NCI-H460 (cell line): ENCODE results near the gene PARD3. TPM values are rescaled to one million over a fixed set of nuclear protein-coding genes. Genes with fewer than 3 reads are reported as not detected.

Source experiments
- DNase-seq: peaks from one replicate; pipeline ENCODE4 v3.0.0-alpha.2; 2016; ENCODE audit warnings: low read depth; ENCODE audit errors: extremely low read depth
- total RNA-seq: library from RNA; depleted of rRNA; stranded (reverse); fragments of >200 nt; shearing (Covaris generic); gene quantifications from 2 replicates; pipeline ENCODE4 v1.2.3, GENCODE V29; 2014

Gene PARD3
- total RNA-seq, 1 experiment from 2014 or later, result 75.1 TPM

GRCh38 chr10:34825414-34825813, 10.3 kb upstream of the PARD3 start:
- no peak for DNase-seq

- no peak for DNase-seq
Observed at GRCh38 chr10:34824870-34825269, 9.8 kb upstream of the PARD3 start.

- no peak for DNase-seq
Observed at GRCh38 chr10:34821587-34822585, 6.8 kb upstream of the PARD3 start.

- DNase-seq, result no peak
Observed at GRCh38 chr10:34817586-34817985, 2.5 kb upstream of the PARD3 start.

GRCh38 chr10:34817054-34817453, 2.0 kb upstream of the PARD3 start:
- no peak for DNase-seq

GRCh38 chr10:34816501-34817002, 1.5 kb upstream of the PARD3 start:
- no peak for DNase-seq

GRCh38 chr10:34816085-34816496, 995 bp upstream of the PARD3 start:
- no peak for DNase-seq

GRCh38 chr10:34814913-34815184, 247 bp downstream of the PARD3 start:
- no peak for DNase-seq

- no peak for DNase-seq
Observed at GRCh38 chr10:34814223-34814912, 728 bp downstream of the PARD3 start.

GRCh38 chr10:34813626-34814222, 1.4 kb downstream of the PARD3 start:
- DNase-seq, result no peak

- no peak for DNase-seq
Observed at GRCh38 chr10:34812771-34813170, 2.3 kb downstream of the PARD3 start.

- no peak for DNase-seq
Observed at GRCh38 chr10:34811968-34812514, 3.1 kb downstream of the PARD3 start.

GRCh38 chr10:34811126-34811967, 3.7 kb downstream of the PARD3 start:
- DNase-seq, result no peak

GRCh38 chr10:34809796-34810195, 5.3 kb downstream of the PARD3 start:
- no peak for DNase-seq

- no peak for DNase-seq
Observed at GRCh38 chr10:34808801-34809745, 6.0 kb downstream of the PARD3 start.

GRCh38 chr10:34808336-34808735, 6.8 kb downstream of the PARD3 start:
- no peak for DNase-seq

GRCh38 chr10:34804306-34804705, 10.8 kb downstream of the PARD3 start:
- no peak for DNase-seq

- no peak for DNase-seq
Observed at GRCh38 chr10:34802692-34803091, 12.4 kb downstream of the PARD3 start.

- no peak for DNase-seq
Observed at GRCh38 chr10:34801097-34801733, 13.9 kb downstream of the PARD3 start.
